H1 (cell line): Measurements from ENCODE around the gene CAMTA2. TPM values are rescaled to one million over a fixed set of nuclear protein-coding genes. Genes with fewer than 3 reads are reported as not detected.

Experiments used
- CTCF ChIA-PET: fragments of 300-600 bp; sonication (Branson Sonifier 250); formaldehyde crosslinking; loops from one replicate; lab custom pipeline; 2021; ENCODE audit not compliant: partially characterized antibody; lab: Charles Lee
- POLR2A ChIA-PET: fragments of 300-600 bp; sonication (Branson Sonifier 250); formaldehyde crosslinking; loops from one replicate; lab custom pipeline; 2021; ENCODE audit warnings: inconsistent platforms; ENCODE audit not compliant: partially characterized antibody; lab: Charles Lee
- DNase-seq, 2 experiments: peaks; one replicate each; pipeline versions ENCODE4 v3.0.0 to v3.0.0-alpha.2; 2010 to 2022; ENCODE audit warnings: low spot score in 2 of 2, low read depth in 1 of 2, mixed read lengths in 1 of 2
- FAIRE-seq: peaks from 2 replicates; lab custom pipeline; 2011; peaks lifted over from hg19 to GRCh38; lab: Jason Lieb, UNC
- H2AFZ ChIP-seq: 2 replicates; pipeline ENCODE4 v1.8.1; 2012; ENCODE audit warnings: low read length, inconsistent platforms
- H2AK5ac ChIP-seq: 2 replicates; pipeline ENCODE4 v1.6.1; 2013; ENCODE audit warnings: low read depth, low read length
- H2BK120ac ChIP-seq: replicated peaks from 2 replicates; pipeline ENCODE3; 2013; ENCODE audit warnings: low read depth, low read length, inconsistent platforms
- H2BK12ac ChIP-seq: 2 replicates; pipeline ENCODE4 v1.6.1; 2013; ENCODE audit warnings: low read depth, low read length
- H2BK15ac ChIP-seq: 2 replicates; pipeline ENCODE4 v1.6.1; 2013; ENCODE audit warnings: low read length
- H2BK20ac ChIP-seq: 2 replicates; pipeline ENCODE4 v1.6.1; 2013; ENCODE audit warnings: low read length
- H2BK5ac ChIP-seq: 2 replicates; pipeline ENCODE4 v1.6.1; 2013; ENCODE audit warnings: low read depth, low read length
- H3K14ac ChIP-seq: 2 replicates; pipeline ENCODE4 v1.6.1; 2013; ENCODE audit warnings: inconsistent platforms; ENCODE audit not compliant: insufficient read length
- H3K18ac ChIP-seq: 2 replicates; pipeline ENCODE4 v1.6.1; 2013; ENCODE audit warnings: low read length; ENCODE audit errors: extremely low read depth
- H3K23ac ChIP-seq: 2 replicates; pipeline ENCODE4 v1.6.1; 2013; ENCODE audit warnings: inconsistent platforms; ENCODE audit not compliant: insufficient read length
- H3K23me2 ChIP-seq: 2 replicates; pipeline ENCODE4 v1.6.1; 2013; ENCODE audit warnings: low read depth, low read length
- H3K27ac ChIP-seq: 2 replicates; pipeline ENCODE4 v1.6.1; 2011; ENCODE audit warnings: low read depth, low read length, inconsistent platforms
- H3K27me3 ChIP-seq, 4 experiments: replicated peaks in 1 of 4; 1 replicate in 1 of 4; 2 replicates in 3 of 4; pipeline versions ENCODE4 v1.6.1 to v1.8.1; 2011 to 2013; ENCODE audit warnings: low read length in 3 of 4, mild to moderate bottlenecking in 3 of 4, inconsistent platforms in 2 of 4, mixed read lengths in 2 of 4, moderate library complexity in 1 of 4; ENCODE audit not compliant: control insufficient read depth in 3 of 4, insufficient read depth in 3 of 4; ENCODE audit errors: extremely low read depth in 1 of 4
- H3K36me3 ChIP-seq, 4 experiments: 2 replicates each; pipeline versions ENCODE4 v1.6.1 to v1.8.1; 2011 to 2013; ENCODE audit warnings: mild to moderate bottlenecking in 4 of 4, low read length in 3 of 4, moderate library complexity in 2 of 4, control low read depth in 1 of 4, inconsistent platforms in 1 of 4; ENCODE audit not compliant: insufficient read depth in 4 of 4, control insufficient read depth in 2 of 4
- H3K4ac ChIP-seq: replicated peaks from 2 replicates; pipeline ENCODE3; 2013; ENCODE audit warnings: low read length, low read depth, mixed read lengths, inconsistent platforms; ENCODE audit not compliant: insufficient read length
- H3K4me1 ChIP-seq, 4 experiments: replicated peaks in 1 of 4; 1 replicate in 1 of 4; 2 replicates in 3 of 4; pipeline versions ENCODE4 v1.6.1 to v1.8.1; 2011 to 2013; ENCODE audit warnings: low read length in 3 of 4, inconsistent platforms in 2 of 4, mixed read lengths in 1 of 4; ENCODE audit not compliant: insufficient read depth in 4 of 4, control insufficient read depth in 3 of 4
- H3K4me2 ChIP-seq, 2 experiments: 2 replicates each; pipeline versions ENCODE4 v1.6.1 to v1.8.1; 2011 to 2013; ENCODE audit warnings: low read depth in 2 of 2, low read length in 2 of 2, control low read depth in 1 of 2, inconsistent platforms in 1 of 2, mild to moderate bottlenecking in 1 of 2; ENCODE audit not compliant: insufficient read depth in 1 of 2
- H3K4me3 ChIP-seq, 4 experiments: fragments of 200-600, 300-600 bp in 1 of 4; sonication (generic), shearing (Covaris generic), sonication (Bioruptor Twin) in 1 of 4; 2 replicates each; pipeline versions ENCODE4 v1.5.1 to v1.8.1; 2011 to 2016; ENCODE audit warnings: low read length in 4 of 4, low read depth in 3 of 4, control low read depth in 2 of 4, inconsistent platforms in 2 of 4, mild to moderate bottlenecking in 2 of 4, mixed read lengths in 1 of 4, moderate library complexity in 1 of 4; ENCODE audit not compliant: insufficient read depth in 2 of 4; ENCODE audit errors: extremely low read depth in 1 of 4
- H3K56ac ChIP-seq: replicated peaks from 2 replicates; pipeline ENCODE3; 2013; ENCODE audit warnings: low read depth, mild to moderate bottlenecking, mixed read lengths, low read length, inconsistent platforms; ENCODE audit not compliant: insufficient read length
- H3K79me1 ChIP-seq: 2 replicates; pipeline ENCODE4 v1.6.1; 2013; ENCODE audit warnings: low read depth, low read length, control low read depth
- H3K79me2 ChIP-seq, 2 experiments: 2 replicates each; pipeline versions ENCODE4 v1.6.1 to v1.8.1; 2012 to 2013; ENCODE audit warnings: low read length in 2 of 2, mild to moderate bottlenecking in 2 of 2, inconsistent platforms in 1 of 2; ENCODE audit not compliant: insufficient read depth in 2 of 2, control insufficient read depth in 1 of 2
- H3K9ac ChIP-seq, 4 experiments: replicated peaks in 1 of 4; 1 replicate in 1 of 4; 2 replicates in 3 of 4; pipeline versions ENCODE4 v1.6.1 to v1.8.1; 2011 to 2013; ENCODE audit warnings: low read depth in 3 of 4, low read length in 3 of 4, control low read depth in 2 of 4, mild to moderate bottlenecking in 2 of 4, moderate library complexity in 2 of 4, inconsistent platforms in 1 of 4; ENCODE audit errors: extremely low read depth in 1 of 4
- H3K9me3 ChIP-seq, 2 experiments: 2 replicates each; pipeline versions ENCODE4 v1.6.1 to v1.8.1; 2012 to 2013; ENCODE audit warnings: mild to moderate bottlenecking in 2 of 2, moderate library complexity in 2 of 2, control low read depth in 1 of 2, inconsistent platforms in 1 of 2, low read depth in 1 of 2, low read length in 1 of 2, mixed read lengths in 1 of 2; ENCODE audit not compliant: insufficient read depth in 2 of 2
- H4K20me1 ChIP-seq, 2 experiments: replicated peaks in 1 of 2; 2 replicates each; pipeline versions ENCODE3 to v1.8.1; 2011 to 2013; ENCODE audit warnings: inconsistent platforms in 2 of 2, low read length in 2 of 2, mild to moderate bottlenecking in 1 of 2; ENCODE audit not compliant: insufficient read depth in 2 of 2, control insufficient read depth in 1 of 2
- H4K5ac ChIP-seq: 2 replicates; pipeline ENCODE4 v1.6.1; 2013; ENCODE audit warnings: low read length, low read depth, mixed read lengths, inconsistent platforms; ENCODE audit not compliant: insufficient read length
- H4K8ac ChIP-seq: 2 replicates; pipeline ENCODE4 v1.8.0; 2013; ENCODE audit warnings: mild to moderate bottlenecking, moderate library complexity, low read length, inconsistent platforms; ENCODE audit not compliant: insufficient read depth; ENCODE audit errors: extremely low read depth
- H4K91ac ChIP-seq: replicated peaks from 2 replicates; pipeline ENCODE3; 2013; ENCODE audit warnings: low read length, mixed read lengths, inconsistent platforms; ENCODE audit not compliant: insufficient read length
- ASH2L ChIP-seq: fragments of 200-600, 300-600 bp; sonication (generic); IDR thresholded peaks from one replicate; pipeline ENCODE4 v1.7.1; 2017; ENCODE audit warnings: low read length
- BACH1 ChIP-seq: IDR thresholded peaks from 2 replicates; pipeline ENCODE4 v1.6.1; 2012; ENCODE audit warnings: low read length, improper control_type of control experiment
- CEBPB ChIP-seq: IDR thresholded peaks from 2 replicates; pipeline ENCODE4 v1.6.1; 2012; ENCODE audit warnings: low read depth, low read length
- CHD1 ChIP-seq: IDR thresholded peaks from 2 replicates; pipeline ENCODE4 v1.6.1; 2012; ENCODE audit warnings: low read depth, low read length, improper control_type of control experiment
- CHD2 ChIP-seq: IDR thresholded peaks from 2 replicates; pipeline ENCODE4 v1.6.1; 2012; ENCODE audit warnings: low read length, improper control_type of control experiment
- JUN ChIP-seq: IDR thresholded peaks from 2 replicates; pipeline ENCODE4 v1.6.1; 2011; ENCODE audit warnings: low read depth, mild to moderate bottlenecking, improper control_type of control experiment, low read length
- KDM5A ChIP-seq: fragments of 200-600 bp; IDR thresholded peaks from 2 replicates; pipeline ENCODE4 v1.7.1; 2012; ENCODE audit warnings: mild to moderate bottlenecking, low read length, inconsistent platforms, mixed read lengths
- MAFK ChIP-seq: IDR thresholded peaks from 2 replicates; pipeline ENCODE4 v1.6.1; 2012; ENCODE audit warnings: low read depth, mild to moderate bottlenecking, improper control_type of control experiment, low read length
- RAD21 ChIP-seq, 2 experiments: IDR thresholded peaks in 1 of 2; conservative IDR thresholded peaks in 1 of 2; 2 replicates each; pipeline ENCODE4 v1.6.1; 2011; ENCODE audit warnings: low read depth in 2 of 2, low read length in 2 of 2, improper control_type of control experiment in 1 of 2, inconsistent platforms in 1 of 2, mild to moderate bottlenecking in 1 of 2, moderate library complexity in 1 of 2
- RNF2 ChIP-seq: fragments of 200-900, 300-1000 bp; sonication (generic); IDR thresholded peaks from 2 replicates; pipeline ENCODE4 v1.7.1; 2016; ENCODE audit warnings: borderline replicate concordance, low read depth, mild to moderate bottlenecking, antibody characterized with exemption, low read length; ENCODE audit not compliant: poor library complexity, severe bottlenecking; ENCODE audit errors: missing control alignments
- TAF1 ChIP-seq: IDR thresholded peaks from 2 replicates; pipeline ENCODE4 v1.6.1; 2011; ENCODE audit warnings: mild to moderate bottlenecking, low read depth, low read length
- TAF7 ChIP-seq: optimal IDR thresholded peaks from 2 replicates; pipeline ENCODE3; 2011; ENCODE audit warnings: low read depth, mild to moderate bottlenecking, inconsistent platforms, low read length, moderate library complexity, borderline replicate concordance
- WGBS, 2 experiments: shearing (Covaris generic) in 1 of 2; methylation state at CpG; one replicate each; pipeline versions ENCODE4 v1.1.6 to v1.1.7; 2013 to 2015; ENCODE audit warnings: low lambda C conversion rate in 2 of 2, mixed read lengths in 2 of 2, inconsistent platforms in 1 of 2, low coverage in 1 of 2, missing lambda C conversion rate in 1 of 2; ENCODE audit not compliant: insufficient replicate concordance in 2 of 2, insufficient coverage in 1 of 2, insufficient read length in 1 of 2; ENCODE audit errors: extremely low coverage in 1 of 2, missing lambda C conversion rate in 1 of 2; 5-methylcytosine and 5-hydroxymethylcytosine counted together
- polyA plus RNA-seq, 7 experiments: library from polyadenylated mRNA; depleted of rRNA in 3 of 7; stranded (reverse) in 5 of 7; unstranded in 2 of 7; fragments of >200 nt in 5 of 7; fragments of 200-250 nt in 2 of 7; gene quantifications; 1 replicate in 5 of 7; 2 replicates in 1 of 7; 4 replicates in 1 of 7; pipeline versions ENCODE4 v1.2.1 to v1.2.3, GENCODE V29; 2011 to 2013; ENCODE audit warnings: missing spikeins in 2 of 7, mixed read lengths in 2 of 7
- total RNA-seq: library from RNA; stranded (reverse); fragmentation: NEBNext Ultra II Directional; extraction: Animal tissue kit (Norgen Biotek cat#: 25700); gene quantifications from 2 replicates; pipeline ENCODE4 v1.2.1, GENCODE V29; 2021
- TF ChIP-seq, protein P1 (sequence below): IDR thresholded peaks from 2 replicates; pipeline ENCODE4 v1.6.1; 2012; ENCODE audit warnings: inconsistent platforms

CAMTA2 gene
- total and polyA plus RNA-seq, 2 of the 8 experiments (the other 6 are each of a cell fraction or from before 2014, with no cell fraction given), result 5.5 to 12.0 TPM

DNA sequence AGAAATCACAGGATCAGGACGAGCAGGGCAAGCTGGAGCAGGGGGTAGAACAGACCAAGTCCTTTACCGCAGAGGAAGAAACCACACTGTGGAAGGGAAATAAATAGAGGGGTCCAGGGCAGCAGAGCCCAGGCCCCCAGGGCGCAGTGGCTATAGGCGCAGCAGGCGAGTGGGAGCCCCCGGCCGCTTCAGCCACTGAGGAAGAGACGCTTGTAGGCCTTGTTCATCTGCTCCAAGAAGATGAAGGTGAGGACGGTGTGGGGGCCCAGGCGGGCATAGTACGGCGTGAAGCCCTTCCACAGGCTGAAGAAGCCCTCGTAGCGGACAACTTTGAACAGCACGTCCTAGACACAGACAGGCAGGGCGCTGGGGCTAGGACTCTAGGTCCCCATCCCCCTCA, 49.9 kb downstream of the CAMTA2 start:
- ChIA-PET CTCF (interaction anchor here (0.8 to 5.9 kb wide), 3 partner anchors 28 to 60 kb away, joined by 3 to 26 read pairs (median 8); partner anchors contain the start of genes CHRNE and KIF1C), POLR2A (interaction anchor here (1.5 to 27.4 kb wide), 7 partner anchors 9 to 37 kb away, joined by 4 to 987 read pairs (median 38); partner anchors contain the start of genes C17orf107, CHRNE, ENO3 and GP1BA)
- Histone ChIP-seq H4K8ac (no peak overlapping the region; the same call in 1 of the 2 replicates), H3K79me2 (peaks cover 0 to 27% of the 10 kb centered on the region in 2 experiments; a peak in 3 of 4 replicates), H2BK12ac (no peak overlapping the region), H3K18ac (no peak overlapping the region), H3K27ac (no peak overlapping the region), H4K5ac (no peak overlapping the region), H2BK120ac (no peak overlapping the region), H2AK5ac (no peak overlapping the region), H2BK15ac (no peak overlapping the region), H3K79me1 (peaks cover 9% of the 10 kb centered on the region), H2AFZ (no peak overlapping the region), H3K4me1 (peaks cover 0 to 11% (median 7%) of the 10 kb centered on the region in 4 experiments; a peak in 6 of 7 replicates), H3K27me3 (no peaks in the 10 kb centered on the region), H2BK5ac (no peak overlapping the region), H3K4ac (no peak overlapping the region), H3K14ac (no peak overlapping the region), H4K91ac (no peak overlapping the region), H3K56ac (no peak overlapping the region), H4K20me1 (peaks cover 0 to 4% of the 10 kb centered on the region in 2 experiments), H3K4me3 (no peak overlapping the region), H3K23ac (no peak overlapping the region), H3K9ac (no peak overlapping the region), H3K9me3 (no peaks in the 10 kb centered on the region), H3K23me2 (peaks cover 15% of the 10 kb centered on the region; the same call in 1 of the 2 replicates), H2BK20ac (no peak overlapping the region), H3K4me2 (no peak overlapping the region), H3K36me3 (peaks cover 13 to 17% (median 15%) of the 10 kb centered on the region in 4 experiments)
- 92% methylated on average over 16 of the region's 16 CpGs; no CpG with 5 or more reads in 1 of the 2 experiments for WGBS, 2 experiments
- no peak for FAIRE-seq
- DNase-seq, result no peak
- TF ChIP-seq JUN, result no peak
- TF ChIP-seq MAFK, result no peak
- no peak for TF ChIP-seq RNF2
- no peak for TF ChIP-seq BACH1
- no peak for TF ChIP-seq TAF1
- TF ChIP-seq TAF7, result no peak
- no peak for TF ChIP-seq ASH2L
- no peak for TF ChIP-seq CEBPB
- no peak for TF ChIP-seq RAD21 (IDR thresholded peaks at IDR 0.05 in 1 of 2, conservative IDR thresholded peaks at IDR 0.05 in 1 of 2; ENCODE audit: low read depth in 2 of 2, low read length in 2 of 2)
- TF ChIP-seq KDM5A, result no peak
- TF ChIP-seq, protein P1, sequence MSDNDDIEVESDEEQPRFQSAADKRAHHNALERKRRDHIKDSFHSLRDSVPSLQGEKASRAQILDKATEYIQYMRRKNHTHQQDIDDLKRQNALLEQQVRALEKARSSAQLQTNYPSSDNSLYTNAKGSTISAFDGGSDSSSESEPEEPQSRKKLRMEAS, result no peak
- no peak for TF ChIP-seq CHD1
- no peak for TF ChIP-seq CHD2
